Loucy (cell line): ENCODE measurements around the gene ABCC8.

Experiments
- H2AFZ ChIP-seq: fragments of 200-600 bp; sonication (generic); 2 replicates; pipeline ENCODE4 v1.6.0; 2016; ENCODE audit warnings: antibody characterized with exemption, mild to moderate bottlenecking, low read length, moderate library complexity
- H3F3A ChIP-seq: fragments of 200-600 bp; 2 replicates; pipeline ENCODE4 v1.6.0; 2016; ENCODE audit warnings: antibody characterized with exemption, low read depth, mild to moderate bottlenecking
- H3K27me3 ChIP-seq: fragments of 200-600 bp; sonication (generic); 2 replicates; pipeline ENCODE4 v1.6.1; 2014; ENCODE audit warnings: low read length, mild to moderate bottlenecking; ENCODE audit not compliant: insufficient read depth, poor library complexity, severe bottlenecking
- H3K36me3 ChIP-seq: fragments of 200-600 bp; sonication (generic); 2 replicates; pipeline ENCODE4 v1.6.1; 2016; ENCODE audit warnings: low read length; ENCODE audit not compliant: insufficient read depth
- H3K4me1 ChIP-seq: fragments of 200-600 bp; sonication (generic); 2 replicates; pipeline ENCODE4 v1.5.1; 2014; ENCODE audit warnings: low read length, mild to moderate bottlenecking; ENCODE audit not compliant: insufficient read depth, poor library complexity, severe bottlenecking
- H3K4me2 ChIP-seq: fragments of 200-600 bp; sonication (generic); 2 replicates; pipeline ENCODE4 v1.6.0; 2014; ENCODE audit warnings: antibody characterized with exemption, low read length, low read depth, mild to moderate bottlenecking; ENCODE audit not compliant: poor library complexity, severe bottlenecking
- H3K4me3 ChIP-seq: fragments of 200-600 bp; sonication (generic); 2 replicates; pipeline ENCODE4 v1.5.1; 2014; ENCODE audit warnings: low read length, mild to moderate bottlenecking, mixed read lengths; ENCODE audit not compliant: poor library complexity, severe bottlenecking
- H3K79me2 ChIP-seq: fragments of 200-600 bp; sonication (generic); 2 replicates; pipeline ENCODE4 v1.6.1; 2014; ENCODE audit warnings: low read length; ENCODE audit not compliant: insufficient read depth
- H3K9ac ChIP-seq: fragments of 200-600 bp; sonication (generic); 2 replicates; pipeline ENCODE4 v1.6.0; 2014; ENCODE audit warnings: mild to moderate bottlenecking, low read depth, low read length, moderate library complexity; ENCODE audit not compliant: poor library complexity, severe bottlenecking
- H3K9me2 ChIP-seq: fragments of 200-600 bp; sonication (generic); replicated peaks from 2 replicates; pipeline ENCODE4 v1.6.1; 2016; ENCODE audit warnings: low read depth, low read length, mixed read lengths
- H3K9me3 ChIP-seq: fragments of 200-600 bp; sonication (generic); 2 replicates; pipeline ENCODE4 v1.6.1; 2014; ENCODE audit warnings: mild to moderate bottlenecking, antibody characterized with exemption, low read length, low read depth; ENCODE audit not compliant: insufficient read depth
- H4K20me1 ChIP-seq: fragments of 200-600 bp; sonication (generic); 2 replicates; pipeline ENCODE4 v1.6.0; 2014; ENCODE audit warnings: antibody characterized with exemption, low read length, mild to moderate bottlenecking; ENCODE audit not compliant: insufficient read depth, poor library complexity, severe bottlenecking
- EZH2phosphoT487 ChIP-seq: fragments of 200-600 bp; IDR thresholded peaks from 2 replicates; pipeline ENCODE4 v1.6.1; 2018; ENCODE audit warnings: antibody characterized with exemption, mild to moderate bottlenecking, moderate library complexity, borderline replicate concordance
- TF ChIP-seq, protein P1 (sequence below): fragments of 200-600 bp; sonication (generic); conservative IDR thresholded peaks from 2 replicates; pipeline ENCODE4 v1.5.1; 2014; ENCODE audit warnings: mild to moderate bottlenecking, antibody characterized with exemption, low read length

ABCC8 gene

DNA sequence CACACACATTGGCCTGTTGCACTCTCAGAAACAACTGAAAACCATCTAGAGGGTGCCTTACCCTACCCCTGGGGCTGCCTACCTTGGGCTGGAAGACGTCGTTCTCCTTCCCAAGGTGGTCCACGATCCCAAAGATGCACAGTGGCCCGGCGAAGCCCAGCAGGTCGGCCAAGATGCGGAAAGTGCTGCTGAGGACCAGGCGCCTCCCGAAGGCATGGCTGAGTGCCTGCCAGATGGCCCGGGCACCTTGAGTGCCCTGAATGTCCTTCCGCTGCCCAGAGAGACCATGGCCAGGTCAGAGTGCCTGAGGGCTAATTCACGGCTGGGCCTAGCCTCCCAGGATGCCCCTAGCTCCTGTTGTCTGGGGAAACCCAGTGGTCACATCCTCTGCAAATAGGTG lies 16.2 kb downstream of the ABCC8 start:
- Histone ChIP-seq H3K9ac (no peak overlapping the region), H3F3A (no peaks in the 10 kb centered on the region), H3K27me3 (no peaks in the 10 kb centered on the region), H2AFZ (no peak overlapping the region), H3K36me3 (no peaks in the 10 kb centered on the region), H3K4me1 (no peaks in the 10 kb centered on the region), H3K9me2 (no peaks in the 10 kb centered on the region), H4K20me1 (no peaks in the 10 kb centered on the region), H3K9me3 (no peaks in the 10 kb centered on the region), H3K4me3 (no peak overlapping the region), H3K4me2 (no peak overlapping the region), H3K79me2 (no peaks in the 10 kb centered on the region)
- TF ChIP-seq, protein P1, sequence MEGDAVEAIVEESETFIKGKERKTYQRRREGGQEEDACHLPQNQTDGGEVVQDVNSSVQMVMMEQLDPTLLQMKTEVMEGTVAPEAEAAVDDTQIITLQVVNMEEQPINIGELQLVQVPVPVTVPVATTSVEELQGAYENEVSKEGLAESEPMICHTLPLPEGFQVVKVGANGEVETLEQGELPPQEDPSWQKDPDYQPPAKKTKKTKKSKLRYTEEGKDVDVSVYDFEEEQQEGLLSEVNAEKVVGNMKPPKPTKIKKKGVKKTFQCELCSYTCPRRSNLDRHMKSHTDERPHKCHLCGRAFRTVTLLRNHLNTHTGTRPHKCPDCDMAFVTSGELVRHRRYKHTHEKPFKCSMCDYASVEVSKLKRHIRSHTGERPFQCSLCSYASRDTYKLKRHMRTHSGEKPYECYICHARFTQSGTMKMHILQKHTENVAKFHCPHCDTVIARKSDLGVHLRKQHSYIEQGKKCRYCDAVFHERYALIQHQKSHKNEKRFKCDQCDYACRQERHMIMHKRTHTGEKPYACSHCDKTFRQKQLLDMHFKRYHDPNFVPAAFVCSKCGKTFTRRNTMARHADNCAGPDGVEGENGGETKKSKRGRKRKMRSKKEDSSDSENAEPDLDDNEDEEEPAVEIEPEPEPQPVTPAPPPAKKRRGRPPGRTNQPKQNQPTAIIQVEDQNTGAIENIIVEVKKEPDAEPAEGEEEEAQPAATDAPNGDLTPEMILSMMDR = no peak
- TF ChIP-seq EZH2phosphoT487 = no peak

DNA sequence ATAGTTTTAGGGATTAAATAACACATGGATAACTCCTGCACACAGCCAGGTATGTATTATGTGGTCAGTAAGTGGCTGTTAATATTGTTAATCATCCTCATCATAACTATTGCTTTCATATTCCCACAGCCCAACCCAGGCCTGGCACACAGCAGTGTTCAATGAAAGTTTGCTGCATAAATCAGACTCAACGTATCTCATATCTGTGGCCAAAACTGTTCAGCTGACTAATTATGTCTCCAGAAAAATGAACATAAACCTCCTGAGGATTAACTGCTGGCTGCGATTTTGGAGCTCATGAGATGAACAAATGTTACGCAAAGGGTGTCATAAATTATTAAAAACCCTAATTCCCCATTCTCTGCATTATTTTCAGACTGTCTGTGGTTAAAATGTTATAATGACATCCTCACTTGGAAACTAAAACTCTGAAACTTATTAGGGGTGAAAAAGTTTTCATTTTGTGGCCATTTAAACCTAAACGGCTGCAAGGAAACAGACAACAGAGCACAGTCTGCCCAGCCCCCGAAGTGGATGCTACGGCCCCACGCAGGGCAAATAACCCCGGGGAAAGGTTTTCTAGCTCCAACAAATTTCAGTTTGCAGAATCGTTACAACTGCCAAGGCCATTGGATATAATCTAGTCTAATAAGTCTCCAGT lies 17.3 kb downstream of the ABCC8 start:
- H3F3A ChIP-seq = no peaks in the 10 kb centered on the region
- H3K4me3 ChIP-seq = no peak overlapping the region
- no peaks in the 10 kb centered on the region for H3K4me1 ChIP-seq
- H3K4me2 ChIP-seq = no peak overlapping the region
- no peak overlapping the region for H3K9ac ChIP-seq
- no peaks in the 10 kb centered on the region for H3K27me3 ChIP-seq
- no peaks in the 10 kb centered on the region for H4K20me1 ChIP-seq
- no peaks in the 10 kb centered on the region for H3K36me3 ChIP-seq
- no peak overlapping the region for H2AFZ ChIP-seq
- H3K9me3 ChIP-seq = no peaks in the 10 kb centered on the region
- H3K9me2 ChIP-seq = no peaks in the 10 kb centered on the region
- TF ChIP-seq, protein P1 = no peak
- TF ChIP-seq EZH2phosphoT487 = no peak
- H3K79me2 ChIP-seq = no peaks in the 10 kb centered on the region

DNA sequence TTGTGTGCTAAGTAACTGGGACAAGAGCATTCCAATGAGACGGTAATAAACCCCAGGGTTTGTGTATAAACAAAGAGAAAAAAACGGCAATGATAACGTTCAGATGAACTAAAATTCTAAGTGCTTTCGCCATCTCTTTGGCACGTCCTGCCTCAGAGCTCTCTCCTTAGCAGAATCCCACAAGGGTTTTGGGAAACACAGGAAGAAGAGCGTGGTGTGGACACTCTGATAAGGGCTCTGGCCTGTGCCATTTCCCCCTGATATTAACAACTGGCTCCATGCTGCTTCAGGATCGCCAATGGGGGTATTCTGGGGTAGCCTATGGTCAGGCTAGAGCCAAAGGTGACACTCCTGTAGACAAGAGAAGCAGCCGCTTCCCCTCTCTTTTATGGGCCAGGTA lies 18.4 kb downstream of the ABCC8 start:
- H3K9ac ChIP-seq = no peak overlapping the region
- H4K20me1 ChIP-seq = no peaks in the 10 kb centered on the region
- TF ChIP-seq, protein P1 = no peak
- TF ChIP-seq EZH2phosphoT487 = no peak

More for the DNA sequence above, 18.4 kb downstream of the ABCC8 start:
- Histone ChIP-seq H3K36me3 (no peaks in the 10 kb centered on the region), H3K79me2 (no peaks in the 10 kb centered on the region), H2AFZ (no peak overlapping the region), H3K4me3 (no peak overlapping the region), H3K4me1 (no peaks in the 10 kb centered on the region), H3K4me2 (no peak overlapping the region), H3K9me2 (no peaks in the 10 kb centered on the region), H3K9me3 (no peaks in the 10 kb centered on the region), H3F3A (no peaks in the 10 kb centered on the region), H3K27me3 (no peaks in the 10 kb centered on the region)
